Stimulated activated CD8-positive, alpha-beta memory T cell treated with anti-CD3 and anti-CD28 coated beads, Interleukin-15, amount 100 ng/mL, for 24 hours (primary cell): ENCODE results near the gene RGS10.
"Not testable (repeated sequence)": the region's sequence is repeated elsewhere in the genome, so short reads cannot be mapped to it uniquely, and the experiment has no call there.

Experiments used
- DNase-seq: peaks from one replicate; pipeline ENCODE4 v3.0.0-alpha.2; 2020; ENCODE audit warnings: low read depth

The RGS10 gene

GRCh38 chr10:119542357-119542987, at the start of gene RGS10:
TSS of gene RGS10 (minus strand) at chr10:119542719. CDS start at chr10:119542638, 81 bp downstream.
- peak; percentile 71 for DNase-seq

GRCh38 chr10:119588071-119588470, 45.6 kb upstream of the RGS10 start:
- DNase-seq: no peak

- DNase-seq: no peak
These were observed 35.8 kb upstream of the RGS10 start for GRCh38 chr10:119578355-119578754.

- no peak for DNase-seq
These were observed 33.5 kb upstream of the RGS10 start for GRCh38 chr10:119575991-119576390.

GRCh38 chr10:119575506-119575905, 33.0 kb upstream of the RGS10 start:
- DNase-seq: no peak

- DNase-seq: no peak
These were observed 25.5 kb upstream of the RGS10 start for GRCh38 chr10:119567978-119568377.

- no peak for DNase-seq
These were observed 19.6 kb upstream of the RGS10 start for GRCh38 chr10:119562097-119562496.

- not testable (repeated sequence) for DNase-seq
These were observed 17.0 kb upstream of the RGS10 start for GRCh38 chr10:119559511-119559910.

GRCh38 chr10:119556081-119556480, 13.6 kb upstream of the RGS10 start:
- not testable (repeated sequence) for DNase-seq

GRCh38 chr10:119555178-119555784, 12.8 kb upstream of the RGS10 start:
- DNase-seq: no peak

- DNase-seq: no peak
These were observed 8.3 kb upstream of the RGS10 start for GRCh38 chr10:119550827-119551226.

GRCh38 chr10:119549247-119549999, 6.9 kb upstream of the RGS10 start:
- DNase-seq: no peak

GRCh38 chr10:119546009-119546408, 3.5 kb upstream of the RGS10 start:
- no peak for DNase-seq

GRCh38 chr10:119545310-119545709, 2.8 kb upstream of the RGS10 start:
- no peak for DNase-seq

- DNase-seq: no peak
These were observed 1.5 kb upstream of the RGS10 start for GRCh38 chr10:119543814-119544642.

- DNase-seq: no peak
These were observed 682 bp upstream of the RGS10 start for GRCh38 chr10:119542988-119543813.

GRCh38 chr10:119541459-119542356, 811 bp downstream of the RGS10 start:
- no peak for DNase-seq

GRCh38 chr10:119541046-119541445, 1.5 kb downstream of the RGS10 start:
- DNase-seq: no peak

GRCh38 chr10:119540038-119540437, 2.5 kb downstream of the RGS10 start:
- no peak for DNase-seq

- no peak for DNase-seq
These were observed 3.1 kb downstream of the RGS10 start for GRCh38 chr10:119539359-119539825.
